IPS DF 4.7 (cell line): ENCODE data around the gene EPHA1.

Source experiments
- DNase-seq: peaks from one replicate; pipeline ENCODE4 v3.0.0-alpha.2; 2013; ENCODE audit warnings: low spot score; ENCODE audit errors: extremely low read depth

EPHA1 gene

DNA sequence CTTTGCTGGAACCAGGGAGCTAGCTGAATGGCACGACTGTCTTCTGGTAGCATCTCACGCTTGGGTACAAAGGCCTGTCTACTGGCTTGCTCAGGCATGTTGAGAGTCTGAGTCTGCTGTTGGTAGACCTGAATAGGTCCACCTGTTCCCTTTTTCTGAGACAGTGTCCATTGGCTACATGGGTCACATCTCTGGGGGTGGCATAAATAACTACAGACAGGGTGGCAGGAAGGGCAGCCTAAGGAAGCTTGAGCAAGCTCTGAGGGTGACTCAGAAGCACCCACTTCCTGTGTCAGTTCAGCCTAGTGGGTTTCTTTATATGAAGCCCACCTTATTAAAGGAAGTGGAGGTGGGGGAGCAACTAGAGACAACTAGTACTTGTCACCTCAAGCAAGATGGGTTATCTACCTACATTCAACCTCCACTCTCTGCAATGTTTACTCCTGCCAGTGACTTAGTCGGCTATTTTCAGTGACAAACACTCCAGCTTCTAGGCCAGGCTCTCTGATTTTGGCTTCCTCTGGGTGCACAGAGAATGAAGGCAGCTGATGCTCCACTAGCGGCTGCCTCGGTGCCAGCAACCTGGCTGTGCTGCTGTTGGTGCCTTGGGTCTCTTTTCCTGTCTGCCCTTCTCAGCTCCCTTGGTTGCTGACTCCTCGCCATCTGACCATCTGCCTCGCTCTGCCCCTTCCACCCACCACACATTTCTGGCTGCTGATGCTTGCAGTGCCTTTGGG is 33.2 kb downstream of the EPHA1 start:
- DNase-seq: no peak

GRCh38 chr7:143374561-143374960 is 34.1 kb downstream of the EPHA1 start:
- no peak for DNase-seq

GRCh38 chr7:143373255-143373794 is 35.3 kb downstream of the EPHA1 start:
- no peak for DNase-seq

DNA sequence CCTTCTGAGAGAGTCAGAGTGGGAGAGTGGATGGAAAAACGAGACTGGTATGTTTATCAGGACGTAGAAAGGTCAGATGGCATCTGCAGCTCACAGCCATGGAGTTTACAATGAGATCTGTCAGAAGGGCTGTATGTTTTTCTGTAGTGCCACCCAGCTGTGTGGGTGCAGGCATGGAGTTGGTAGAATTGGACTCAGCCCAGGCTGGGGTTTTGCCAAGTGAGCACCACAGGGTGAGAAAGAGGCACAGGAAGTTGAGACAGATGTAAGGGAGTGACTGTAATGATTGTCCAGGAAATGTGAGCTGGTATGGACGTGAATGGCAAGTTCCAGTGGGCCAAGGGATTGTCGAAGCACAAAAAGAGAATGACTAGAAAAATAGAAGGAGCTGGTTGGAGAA is 36.6 kb downstream of the EPHA1 start:
- no peak for DNase-seq

DNA sequence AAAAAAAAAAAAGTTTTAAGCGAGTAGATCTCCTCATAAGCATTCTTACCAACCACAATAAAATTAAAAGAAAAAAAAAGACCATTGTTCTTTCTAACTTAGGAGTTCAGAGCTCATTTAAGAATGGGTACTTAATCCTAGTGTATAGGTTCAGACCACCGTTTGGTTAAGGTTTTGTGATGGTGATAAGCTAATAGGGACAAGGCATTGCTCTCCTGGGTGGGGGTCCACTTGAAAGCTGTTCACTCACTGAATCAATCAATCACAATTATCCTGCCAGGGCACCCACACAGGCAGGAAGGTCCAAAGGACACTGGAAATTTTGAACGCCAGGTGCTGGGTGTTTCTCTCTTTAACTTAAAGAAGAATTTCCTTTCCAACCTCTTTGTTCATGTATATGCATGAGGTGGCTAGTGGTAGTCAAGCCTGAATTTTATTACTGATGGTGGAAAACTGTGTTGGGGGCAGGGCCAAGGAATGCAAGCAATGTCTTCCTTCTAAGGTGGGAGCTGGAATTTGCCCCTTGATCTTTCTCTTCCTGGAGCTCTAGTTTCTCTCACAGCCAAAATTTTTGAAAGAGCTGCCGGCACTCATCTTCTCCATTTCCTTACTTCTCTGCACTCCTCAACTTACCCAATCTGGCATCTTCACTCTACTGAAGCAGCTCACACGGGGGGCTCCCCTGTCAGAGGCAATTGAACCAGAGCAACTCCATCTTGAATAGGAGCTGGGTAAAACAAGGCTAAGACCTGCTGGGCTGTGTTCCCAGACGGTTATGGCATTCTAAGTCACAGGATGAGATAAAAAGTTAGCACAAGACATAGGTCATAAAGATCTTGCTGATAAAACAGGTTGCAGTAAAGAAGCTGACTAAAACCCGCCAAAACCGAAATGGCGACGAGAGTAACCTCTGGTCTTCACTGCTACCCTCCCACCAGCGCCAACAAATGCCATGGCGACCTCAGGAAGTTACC is 38.7 kb downstream of the EPHA1 start:
- no peak for DNase-seq

GRCh38 chr7:143368387-143368786 is 40.3 kb downstream of the EPHA1 start:
- DNase-seq: no peak

DNA sequence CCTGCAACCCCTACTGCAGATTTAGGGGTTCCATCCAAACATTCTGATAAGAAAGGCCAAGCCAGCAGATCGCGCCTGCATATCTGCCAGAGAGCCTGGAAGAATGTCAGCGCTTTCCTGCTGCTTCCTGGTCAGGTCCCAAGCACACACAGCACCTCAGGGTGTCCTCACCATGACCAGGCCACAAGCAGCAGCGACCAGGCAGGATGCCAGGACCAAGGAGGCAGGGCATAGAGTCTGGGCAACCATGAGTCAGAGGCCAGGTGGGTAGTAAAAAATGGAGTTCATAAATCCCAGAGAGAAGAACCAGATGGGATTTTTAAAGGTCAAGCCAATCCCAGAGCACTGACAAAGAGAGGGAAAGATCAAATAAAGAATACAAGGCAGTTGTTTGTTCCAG is 40.7 kb downstream of the EPHA1 start:
- no peak for DNase-seq

DNA sequence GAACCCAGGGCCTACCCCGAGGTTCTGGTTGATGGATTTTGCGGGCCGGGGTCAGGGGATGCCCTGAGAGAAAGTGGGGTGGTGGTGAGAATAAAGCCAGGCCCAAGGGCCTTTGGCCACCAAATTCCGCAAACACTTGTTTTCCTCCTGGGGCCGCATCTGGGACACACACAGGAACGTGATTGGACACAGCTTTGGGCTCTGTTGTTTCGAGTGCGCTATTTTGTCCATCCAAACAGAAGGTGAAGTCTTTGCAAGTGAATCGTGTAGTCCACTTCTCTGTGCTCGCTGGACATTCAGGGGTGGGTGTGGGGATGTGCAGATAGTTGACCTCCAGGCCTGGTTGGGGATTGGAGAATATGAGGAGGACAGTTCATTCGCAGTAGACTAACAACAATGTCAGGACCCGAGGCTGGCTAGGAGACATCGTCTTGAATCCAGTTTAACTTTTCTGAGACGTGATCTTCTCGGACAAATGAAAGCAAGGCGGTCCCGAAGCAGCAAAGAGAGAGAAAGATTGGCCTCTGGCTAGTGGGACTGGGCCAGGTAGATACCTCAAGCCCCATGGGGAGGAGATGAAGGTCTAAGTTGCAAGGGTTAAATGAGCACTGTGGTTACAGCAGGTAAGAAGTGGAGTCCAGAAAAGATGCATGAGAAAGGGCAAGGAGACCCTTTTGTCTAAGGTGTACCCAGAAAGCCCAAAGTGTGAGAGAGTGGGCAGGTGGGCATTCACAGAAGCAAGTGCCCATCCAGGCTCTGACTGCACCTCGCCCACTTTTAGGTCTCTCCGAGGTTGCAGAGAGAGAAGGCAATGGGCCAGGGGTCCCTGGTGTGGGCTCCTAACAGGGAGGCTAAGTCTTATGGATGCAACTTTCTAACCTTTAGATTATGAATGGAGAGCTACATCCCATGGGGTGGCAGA is 45.4 kb downstream of the EPHA1 start:
- DNase-seq: no peak

- no peak for DNase-seq
These were observed 46.3 kb downstream of the EPHA1 start, which contains the start of gene FAM131B for GRCh38 chr7:143362131-143363015. TSS of gene FAM131B (minus strand) at chr7:143362713. CDS start at chr7:143362603, 110 bp downstream.

- no peak for DNase-seq
These were observed 47.0 kb downstream of the EPHA1 start for GRCh38 chr7:143361552-143362130.

- no peak for DNase-seq
These were observed 47.7 kb downstream of the EPHA1 start for GRCh38 chr7:143360788-143361551.

DNA sequence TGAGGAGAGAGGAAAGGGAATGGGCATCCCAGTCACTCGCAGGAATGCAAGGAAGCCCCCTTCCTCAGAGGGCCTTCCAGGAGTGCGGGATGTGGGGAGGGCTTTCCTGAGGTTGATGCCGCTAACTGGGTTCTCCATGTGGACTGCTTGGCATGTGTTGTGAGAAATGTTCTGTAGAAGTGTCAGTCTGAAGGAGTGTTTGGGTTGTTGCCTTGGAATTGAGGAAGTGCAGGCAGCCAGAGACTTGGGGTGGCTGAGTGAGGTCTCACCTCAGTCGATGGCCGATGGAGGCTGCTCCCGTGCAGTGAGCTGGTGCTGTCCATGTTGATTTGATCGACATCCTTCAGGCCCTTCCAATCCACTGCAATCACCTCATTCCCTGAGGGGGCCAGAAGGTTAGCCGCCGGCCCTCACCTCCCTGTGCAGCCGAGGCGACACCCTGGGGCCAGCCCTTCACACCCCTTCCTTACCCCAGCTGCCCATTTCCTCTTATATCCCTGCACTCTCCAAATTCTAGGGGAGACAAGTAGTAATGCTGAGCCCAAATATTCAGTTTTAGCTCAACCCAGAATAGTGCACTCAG is 48.8 kb downstream of the EPHA1 start:
- DNase-seq: no peak

DNA sequence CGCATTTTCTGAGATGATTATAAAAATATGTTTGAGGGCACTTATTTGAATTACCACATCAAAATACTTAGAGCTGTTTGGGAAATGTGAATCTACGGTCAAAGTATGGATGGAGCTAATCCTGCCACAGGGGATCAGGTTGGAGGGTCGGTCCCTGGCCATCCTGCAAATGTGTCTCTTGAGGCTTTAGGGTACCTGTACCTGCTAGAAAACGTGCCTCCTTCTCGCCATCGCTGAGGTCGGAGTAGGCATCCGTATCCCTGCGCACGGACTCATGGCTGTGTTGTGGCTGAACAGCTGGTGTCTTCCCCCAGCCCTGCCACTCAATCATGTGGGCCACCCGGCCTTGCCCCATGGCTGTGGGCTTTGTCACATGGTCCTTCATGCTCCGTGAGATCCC is 50.0 kb downstream of the EPHA1 start:
- no peak for DNase-seq

DNA sequence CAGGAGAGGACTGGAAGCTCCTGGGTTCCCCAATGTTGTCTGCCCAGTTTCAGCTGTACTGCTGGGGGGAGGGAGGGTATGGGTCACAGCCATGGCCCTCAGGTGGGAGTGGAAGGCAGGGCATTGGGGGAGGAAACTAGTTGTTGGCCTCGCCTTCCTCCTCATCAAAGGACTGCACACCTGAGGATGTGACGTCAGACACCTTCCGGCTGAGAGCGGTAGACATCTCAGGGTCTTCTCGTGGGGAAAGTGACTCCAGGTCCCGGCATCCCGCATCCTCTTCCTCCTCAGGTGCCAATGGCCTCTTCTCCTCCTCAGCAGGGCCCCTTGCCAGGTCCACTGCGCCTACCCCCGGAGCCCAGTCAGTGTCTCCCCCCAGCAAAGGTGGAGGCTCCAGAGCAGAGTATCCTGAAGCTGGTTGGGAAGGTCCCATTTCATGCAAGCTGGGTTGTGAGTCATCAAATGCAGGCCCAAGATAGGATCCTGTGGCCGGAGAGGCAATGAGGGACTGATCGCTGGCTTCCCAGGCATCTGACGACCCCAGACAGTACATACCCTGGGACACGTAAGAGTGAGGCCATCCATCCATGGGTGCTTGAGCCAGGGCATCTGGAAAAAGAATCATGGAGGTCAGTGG is 52.1 kb downstream of the EPHA1 start:
- DNase-seq: no peak

DNA sequence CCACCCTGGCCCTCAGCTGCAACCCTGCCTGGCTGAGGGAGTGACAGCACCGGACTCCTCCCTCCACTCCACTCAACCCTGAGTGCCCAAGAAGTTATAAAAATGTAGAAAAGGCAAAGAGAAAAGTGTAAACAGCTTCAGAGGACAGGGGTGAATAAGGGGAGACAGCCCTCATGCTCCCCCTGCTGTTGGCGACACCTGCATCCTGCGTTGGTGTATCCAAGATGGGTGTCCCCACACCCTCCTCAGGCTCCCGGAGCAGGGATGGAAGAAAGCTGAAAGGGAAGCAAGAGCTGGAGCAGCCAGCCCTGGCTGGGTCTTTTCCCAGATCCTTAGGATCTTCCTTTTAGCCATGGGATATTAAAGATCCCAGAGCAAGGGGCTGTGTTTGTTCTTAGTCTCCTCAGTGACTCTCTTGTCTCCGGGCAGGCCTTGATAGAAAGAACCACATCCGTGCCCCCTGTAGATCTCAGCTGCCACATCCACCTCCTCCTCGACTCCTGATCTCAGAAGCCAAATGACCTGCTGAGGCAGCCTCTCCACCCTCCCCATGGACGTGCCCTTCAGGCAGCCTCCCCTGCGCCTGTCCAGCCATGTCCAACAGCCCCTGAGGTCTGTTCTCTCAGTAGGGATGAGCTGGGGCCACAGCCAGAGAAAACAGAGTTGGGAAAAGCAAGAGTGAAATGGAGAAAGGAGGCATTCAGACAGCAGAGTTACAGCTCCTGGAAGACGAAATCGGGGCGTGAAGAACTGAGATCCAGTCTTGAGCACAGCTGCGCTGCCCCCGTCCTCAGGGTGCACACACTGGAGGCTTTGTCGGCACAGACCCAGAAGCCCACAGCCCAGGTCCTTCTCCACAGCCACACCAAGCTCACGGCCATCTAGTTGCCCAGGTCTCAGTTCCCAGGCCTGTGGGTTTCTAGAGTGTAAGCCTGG is 52.9 kb downstream of the EPHA1 start:
- DNase-seq: no peak

DNA sequence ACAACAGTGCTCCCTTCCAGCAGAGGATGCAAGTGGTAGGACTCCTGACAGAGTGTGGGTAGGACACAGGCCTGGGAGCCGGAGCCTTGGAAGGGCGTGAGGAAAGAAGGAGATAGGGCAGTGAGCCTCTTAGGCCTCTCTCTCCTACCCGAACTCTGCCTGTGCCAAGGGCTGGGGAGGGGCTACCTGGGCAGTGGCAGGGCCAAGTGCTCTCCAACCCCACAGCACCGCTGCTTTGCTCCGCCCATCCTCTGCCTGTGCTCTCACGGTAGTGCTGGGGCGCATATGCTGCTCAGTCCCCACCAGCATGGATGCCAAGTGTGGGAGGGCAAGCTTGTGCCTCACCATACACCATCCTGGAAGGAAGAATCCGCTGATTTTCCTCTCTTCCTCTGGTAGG is 53.7 kb downstream of the EPHA1 start:
- no peak for DNase-seq

- no peak for DNase-seq
These were observed 54.3 kb downstream of the EPHA1 start for GRCh38 chr7:143354376-143354775.
